HG03378 (cell line): ENCODE data around the gene TGDS.
"Not testable (repeated sequence)": the region's sequence is repeated elsewhere in the genome, so short reads cannot be mapped to it uniquely, and the experiment has no call there.

Source experiments
- ATAC-seq: cut with Tn5 transposase; IDR thresholded peaks from one replicate; pipeline ENCODE4 v1.9.1; 2021; ENCODE audit warnings: mild to moderate bottlenecking, moderate library complexity; ENCODE audit not compliant: unreplicated experiment

Gene TGDS

GRCh38 chr13:94553766-94554165 lies 42.2 kb downstream of the TGDS start:
- ATAC-seq, result no peak

- no peak for ATAC-seq
These were observed 43.9 kb downstream of the TGDS start for GRCh38 chr13:94552095-94552494.

GRCh38 chr13:94550062-94550738 lies 45.8 kb downstream of the TGDS start:
- peak; percentile 16 for ATAC-seq

GRCh38 chr13:94549232-94550061 lies 46.5 kb downstream of the TGDS start:
- peak; percentile 72 for ATAC-seq

- ATAC-seq, result peak; percentile 55
These were observed 47.1 kb downstream of the TGDS start for GRCh38 chr13:94548821-94549231.

- ATAC-seq, result no peak
These were observed 47.6 kb downstream of the TGDS start for GRCh38 chr13:94548382-94548781.

GRCh38 chr13:94546061-94546839 lies 49.7 kb downstream of the TGDS start:
- ATAC-seq, result no peak

- no peak for ATAC-seq
These were observed 51.0 kb downstream of the TGDS start for GRCh38 chr13:94544922-94545321.

GRCh38 chr13:94542917-94543316 lies 53.0 kb downstream of the TGDS start:
- ATAC-seq, result no peak

- ATAC-seq, result no peak
These were observed 58.0 kb downstream of the TGDS start for GRCh38 chr13:94537740-94538630.

- no peak for ATAC-seq
These were observed 60.2 kb downstream of the TGDS start for GRCh38 chr13:94535775-94536174.

- ATAC-seq, result no peak
These were observed 60.7 kb downstream of the TGDS start for GRCh38 chr13:94535231-94535630.

GRCh38 chr13:94534166-94534565 lies 61.8 kb downstream of the TGDS start:
- no peak for ATAC-seq

- not testable (repeated sequence) for ATAC-seq
These were observed 63.7 kb downstream of the TGDS start for GRCh38 chr13:94532278-94532677.

- not testable (repeated sequence) for ATAC-seq
These were observed 69.0 kb downstream of the TGDS start for GRCh38 chr13:94526956-94527355.

GRCh38 chr13:94525781-94526180 lies 70.2 kb downstream of the TGDS start:
- no peak for ATAC-seq

- ATAC-seq, result no peak
These were observed 71.5 kb downstream of the TGDS start for GRCh38 chr13:94524407-94524806.
